Left lung (tissue), 10 donors: ENCODE data around the gene DAPL1. TPM values are rescaled to one million over a fixed set of nuclear protein-coding genes. Genes with fewer than 3 reads are reported as not detected.

Experiments
- ATAC-seq: fragments of 200-7000 bp; cut with Tn5 transposase; one replicate; pipeline ENCODE4 v1.9.1; 2020; ENCODE audit warnings: moderate library complexity
- DNase-seq, 4 donors: peaks; one replicate each; pipeline ENCODE4 v3.0.0-alpha.2; 2013 to 2020
- H3K27ac ChIP-seq, 2 donors: fragments of 200-600 bp; sonication (generic) in 1 of 2; one replicate each; pipeline versions ENCODE4 v1.5.0 to v1.8.0; 2020 to 2021
- H3K27me3 ChIP-seq, 2 donors: fragments of 200-600 bp; sonication (generic) in 1 of 2; one replicate each; pipeline versions ENCODE4 v1.5.0 to v1.8.0; 2020 to 2021
- H3K36me3 ChIP-seq, 2 donors: fragments of 200-600 bp; sonication (generic) in 1 of 2; one replicate each; pipeline versions ENCODE4 v1.5.0 to v1.8.0; 2020 to 2021
- H3K4me1 ChIP-seq, 2 donors: fragments of 200-600 bp; one replicate each; pipeline ENCODE4 v1.8.0; 2021
- H3K4me3 ChIP-seq, 2 donors: fragments of 200-600 bp; sonication (generic) in 1 of 2; one replicate each; pipeline versions ENCODE4 v1.5.0 to v1.8.0; 2020 to 2021; ENCODE audit warnings: mild to moderate bottlenecking in 1 of 2
- H3K9me3 ChIP-seq, 2 donors: fragments of 200-600 bp; sonication (generic) in 1 of 2; one replicate each; pipeline versions ENCODE4 v1.5.0 to v1.8.0; 2020 to 2021
- CTCF ChIP-seq, 2 donors: fragments of 200-600 bp; sonication (generic) in 1 of 2; IDR thresholded peaks; one replicate each; pipeline versions ENCODE4 v1.5.0 to v1.8.0; 2021; ENCODE audit warnings: antibody characterized with exemption in 2 of 2
- intact Hi-C, 2 donors: fragments of 100-400 bp; cut with DNase I; formaldehyde crosslinking; loops; one replicate each; pipeline versions ENCODE4 v1.11.2 to v1.14.2; 2022
- polyA plus RNA-seq, 6 donors: library from polyadenylated mRNA; unstranded; fragments of 120-200 nt; gene quantifications; one replicate each; pipeline ENCODE4 v1.2.1, GENCODE V29; 2013; ENCODE audit not compliant: insufficient read length in 6 of 6
- total RNA-seq, 2 donors: library from RNA; stranded (reverse); fragmentation: NEBNext Ultra II Directional; extraction: Animal tissue kit (Norgen Biotek cat#: 25700); gene quantifications; one replicate each; pipeline ENCODE4 v1.2.1, GENCODE V29; 2021
- donor health status: DM: no; HTN: yes; CAD: no.
- donor health status: DM: no; HTN: no; CAD: no.

DAPL1 gene
- total and polyA plus RNA-seq, 8 donors, result 0.21 to 0.44 (median 0.32) TPM; not detected in 4

- Histone ChIP-seq H3K27me3 (no peaks in the 10 kb centered on the region), H3K36me3 (no peaks in the 10 kb centered on the region), H3K27ac (no peak overlapping the region)
Observed at GRCh38 chr2:158830201-158830600, 35.1 kb downstream of the DAPL1 start.

GRCh38 chr2:158835431-158835830 is 40.3 kb downstream of the DAPL1 start:
- intact Hi-C loops, result no loop called here
- Histone ChIP-seq H3K27me3 (no peaks in the 10 kb centered on the region), H3K4me1 (no peaks in the 10 kb centered on the region), H3K4me3 (no peak overlapping the region), H3K36me3 (no peaks in the 10 kb centered on the region), H3K27ac (no peak overlapping the region), H3K9me3 (no peaks in the 10 kb centered on the region)
- DNase-seq, result no peak
- no peak for TF ChIP-seq CTCF (IDR thresholded peaks at IDR 0.05)
- no peak for ATAC-seq

More at GRCh38 chr2:158830201-158830600, 35.1 kb downstream of the DAPL1 start:
- intact Hi-C loops, result no loop called here
- DNase-seq (no peak), ATAC-seq (no peak)
- Histone ChIP-seq H3K9me3 (no peaks in the 10 kb centered on the region), H3K4me3 (no peak overlapping the region), H3K4me1 (no peaks in the 10 kb centered on the region)
- TF ChIP-seq CTCF (IDR thresholded peaks at IDR 0.05), result no peak

GRCh38 chr2:158837645-158838044 is 42.5 kb downstream of the DAPL1 start:
- ATAC-seq (no peak), DNase-seq (no peak)
- intact Hi-C loops, result no loop called here
- Histone ChIP-seq H3K9me3 (no peaks in the 10 kb centered on the region), H3K27me3 (no peaks in the 10 kb centered on the region), H3K27ac (no peak overlapping the region), H3K4me1 (no peaks in the 10 kb centered on the region), H3K4me3 (no peak overlapping the region), H3K36me3 (no peaks in the 10 kb centered on the region)
- TF ChIP-seq CTCF (IDR thresholded peaks at IDR 0.05), result no peak

GRCh38 chr2:158841850-158842249 is 46.7 kb downstream of the DAPL1 start:
- ATAC-seq (no peak), DNase-seq (peak in 1 of 4 donors; percentile 16)
- Histone ChIP-seq H3K4me3 (no peak overlapping the region), H3K9me3 (no peaks in the 10 kb centered on the region), H3K27me3 (no peaks in the 10 kb centered on the region), H3K36me3 (no peaks in the 10 kb centered on the region), H3K27ac (no peak overlapping the region), H3K4me1 (no peaks in the 10 kb centered on the region)
- intact Hi-C loops, result no loop called here
- TF ChIP-seq CTCF (IDR thresholded peaks at IDR 0.05), result no peak

GRCh38 chr2:158845444-158845843 is 50.3 kb downstream of the DAPL1 start:
- intact Hi-C loops, result no loop called here

More at GRCh38 chr2:158845444-158845843, 50.3 kb downstream of the DAPL1 start:
- H3K27me3 ChIP-seq, result no peaks in the 10 kb centered on the region
- H3K9me3 ChIP-seq, result no peaks in the 10 kb centered on the region
- no peak overlapping the region for H3K4me3 ChIP-seq
- no peaks in the 10 kb centered on the region for H3K36me3 ChIP-seq
- no peak for DNase-seq
- no peaks in the 10 kb centered on the region for H3K4me1 ChIP-seq
- no peak for TF ChIP-seq CTCF (IDR thresholded peaks at IDR 0.05)
- H3K27ac ChIP-seq, result no peak overlapping the region
- ATAC-seq, result no peak
